Stimulated activated CD8-positive, alpha-beta memory T cell treated with anti-CD3 and anti-CD28 coated beads, Interleukin-15, amount 100 ng/mL, for 1 hour (primary cell): ENCODE data around the gene ENTPD6.

Experiments used
- DNase-seq: peaks from one replicate; pipeline ENCODE4 v3.0.0-alpha.2; 2020; ENCODE audit warnings: low read depth

Gene ENTPD6

DNA sequence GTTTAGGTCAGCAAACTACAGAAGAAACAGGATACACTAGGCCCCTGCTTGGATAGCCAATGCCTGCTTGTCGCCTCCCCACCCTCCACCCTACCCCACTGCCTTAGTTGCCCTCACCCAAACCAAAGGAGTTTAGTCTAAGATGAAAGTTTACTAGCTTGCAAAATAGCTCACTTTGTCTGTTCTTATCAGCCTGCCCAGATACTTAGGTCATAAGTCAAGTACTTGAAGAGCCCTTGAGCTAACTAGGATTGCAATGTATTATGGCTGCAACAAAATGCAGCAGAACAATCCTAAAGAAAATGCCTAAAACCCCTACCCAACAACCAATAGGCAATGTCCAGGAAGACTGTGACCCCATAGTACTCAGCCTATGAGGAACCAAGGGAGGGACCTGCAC lies 7.3 kb upstream of the ENTPD6 start:
- no peak for DNase-seq

DNA sequence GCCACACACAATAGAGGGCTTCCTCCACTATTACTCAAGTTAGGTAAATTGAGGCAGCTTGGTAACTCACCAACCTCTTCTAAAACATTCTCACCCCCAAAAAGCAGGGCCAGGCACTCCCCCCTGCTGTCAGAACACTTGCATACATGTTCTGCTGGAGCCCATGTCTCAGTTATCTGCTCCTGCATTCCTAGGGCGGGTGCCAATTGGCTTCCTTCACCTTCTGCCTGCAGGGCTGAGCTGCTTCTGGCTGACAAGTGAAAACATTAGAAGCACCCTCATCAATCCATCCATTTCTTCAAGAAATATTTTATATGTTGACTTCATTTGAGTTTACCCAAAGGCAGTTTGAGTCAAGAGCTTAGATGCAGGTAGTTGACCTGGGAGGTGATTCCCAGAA lies 4.5 kb upstream of the ENTPD6 start:
- no peak for DNase-seq

- DNase-seq, result no peak
Observed at GRCh38 chr20:25191689-25192088, 3.8 kb upstream of the ENTPD6 start.

DNA sequence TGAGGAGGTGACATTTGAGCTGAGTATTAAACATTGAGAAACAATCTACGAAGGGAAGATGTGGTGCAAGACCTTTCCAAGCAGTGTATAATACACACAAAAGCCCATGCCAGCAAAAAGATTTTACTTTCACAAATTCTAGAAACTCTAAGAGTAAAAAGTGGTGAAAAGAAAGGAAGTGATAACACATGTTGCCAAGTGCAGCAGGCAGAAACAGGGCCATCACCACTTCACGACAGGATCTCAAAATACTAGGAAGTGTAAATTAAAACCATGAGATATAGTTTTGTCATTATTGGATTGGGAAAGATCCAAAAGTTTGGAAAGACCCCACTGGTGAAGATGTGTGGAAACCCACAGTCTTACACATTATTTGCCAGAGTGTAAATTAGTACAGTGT lies 1.7 kb upstream of the ENTPD6 start:
- DNase-seq, result no peak

DNA sequence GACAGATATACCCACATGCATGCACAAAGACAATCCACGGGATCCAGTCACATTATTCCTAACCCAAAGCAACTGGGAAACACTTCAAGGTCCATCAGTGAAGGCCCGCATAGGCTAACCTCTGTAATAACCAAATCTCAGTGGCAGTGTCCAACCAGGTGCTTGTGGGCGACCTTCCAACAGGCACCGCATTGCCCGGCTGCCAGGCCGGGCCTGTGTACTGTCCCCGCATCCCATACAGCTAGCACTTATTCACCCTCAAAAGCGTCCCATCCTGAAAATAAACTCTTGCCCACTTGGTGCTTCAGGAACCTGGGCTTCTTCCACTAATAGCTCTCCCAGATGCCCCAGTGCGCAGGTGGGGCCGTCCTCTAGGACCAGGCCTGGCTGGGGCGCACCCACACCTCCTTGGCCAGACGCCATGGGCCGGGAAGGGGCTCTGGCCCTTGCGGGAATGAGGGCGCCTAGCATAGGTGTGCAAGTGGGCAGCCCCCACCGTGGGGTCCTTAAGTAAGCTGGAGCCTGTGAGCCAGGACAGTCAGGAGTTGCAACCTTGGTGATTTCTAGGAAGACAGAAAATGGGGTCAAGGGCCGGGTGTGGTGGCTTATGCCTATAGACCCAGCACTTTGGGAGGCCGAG lies 1.1 kb upstream of the ENTPD6 start:
- DNase-seq, result no peak

DNA sequence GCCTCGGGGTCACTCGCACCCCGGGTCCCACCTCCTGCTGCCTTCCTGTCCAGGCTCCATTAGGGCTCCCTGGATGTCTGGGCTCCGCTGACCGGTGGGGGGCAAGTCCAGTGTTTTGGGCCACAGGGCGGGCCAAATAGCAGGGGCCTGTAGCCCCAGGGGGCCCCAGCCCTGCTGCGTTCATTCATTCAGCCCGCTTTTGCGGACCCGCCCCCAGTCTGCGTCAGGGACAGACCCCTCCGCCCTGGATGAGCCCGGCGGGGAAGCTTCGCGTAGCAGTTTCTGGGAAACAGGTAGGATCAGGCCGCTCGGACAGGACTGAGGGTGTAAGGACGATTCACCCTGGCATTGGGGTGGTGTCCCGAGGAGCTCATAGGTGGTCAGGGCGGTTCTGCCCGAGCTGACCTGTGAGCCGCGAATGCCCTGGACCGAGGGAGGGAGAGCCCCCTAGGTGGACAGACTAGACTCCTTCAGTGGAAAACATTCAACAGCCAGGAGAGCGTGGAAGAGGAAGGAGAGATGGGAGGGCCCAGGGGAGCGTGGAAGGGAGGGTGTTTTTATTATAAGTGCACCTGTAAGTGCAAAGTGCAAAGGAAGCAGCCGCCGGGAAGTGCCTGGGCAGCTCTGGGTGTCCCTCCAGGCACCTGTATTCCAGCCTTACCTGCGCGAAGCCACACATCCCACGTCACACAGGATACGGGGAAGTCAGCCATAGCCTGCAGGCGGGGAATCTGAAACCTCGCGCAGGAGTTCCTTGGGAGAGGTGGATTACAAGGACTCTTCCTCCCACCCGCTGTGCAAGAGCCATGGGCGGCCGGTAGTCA lies 662 bp downstream of the ENTPD6 start:
- no peak for DNase-seq

DNA sequence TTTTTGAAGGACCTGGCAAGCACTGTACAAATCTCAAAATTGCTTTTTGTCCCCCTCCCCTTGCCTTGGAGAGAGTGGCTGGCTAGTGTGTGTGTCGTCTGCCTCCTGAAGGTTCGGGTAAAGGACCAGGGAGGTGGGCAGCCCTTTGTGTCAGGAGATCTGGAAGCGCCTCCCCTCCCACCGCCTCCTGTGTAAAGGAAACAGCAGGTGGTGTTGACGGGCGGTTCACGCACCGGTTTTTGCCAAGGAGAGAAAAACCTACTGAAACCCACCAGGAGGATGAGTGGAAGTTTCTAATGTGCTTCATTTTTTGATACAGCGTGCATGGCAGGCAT lies 1.2 kb downstream of the ENTPD6 start:
- no peak for DNase-seq

- no peak for DNase-seq
Observed at GRCh38 chr20:25197183-25197869, 1.8 kb downstream of the ENTPD6 start.

- no peak for DNase-seq
Observed at GRCh38 chr20:25197870-25198190, 2.3 kb downstream of the ENTPD6 start.

- no peak for DNase-seq
Observed at GRCh38 chr20:25198663-25199383, 3.3 kb downstream of the ENTPD6 start.

DNA sequence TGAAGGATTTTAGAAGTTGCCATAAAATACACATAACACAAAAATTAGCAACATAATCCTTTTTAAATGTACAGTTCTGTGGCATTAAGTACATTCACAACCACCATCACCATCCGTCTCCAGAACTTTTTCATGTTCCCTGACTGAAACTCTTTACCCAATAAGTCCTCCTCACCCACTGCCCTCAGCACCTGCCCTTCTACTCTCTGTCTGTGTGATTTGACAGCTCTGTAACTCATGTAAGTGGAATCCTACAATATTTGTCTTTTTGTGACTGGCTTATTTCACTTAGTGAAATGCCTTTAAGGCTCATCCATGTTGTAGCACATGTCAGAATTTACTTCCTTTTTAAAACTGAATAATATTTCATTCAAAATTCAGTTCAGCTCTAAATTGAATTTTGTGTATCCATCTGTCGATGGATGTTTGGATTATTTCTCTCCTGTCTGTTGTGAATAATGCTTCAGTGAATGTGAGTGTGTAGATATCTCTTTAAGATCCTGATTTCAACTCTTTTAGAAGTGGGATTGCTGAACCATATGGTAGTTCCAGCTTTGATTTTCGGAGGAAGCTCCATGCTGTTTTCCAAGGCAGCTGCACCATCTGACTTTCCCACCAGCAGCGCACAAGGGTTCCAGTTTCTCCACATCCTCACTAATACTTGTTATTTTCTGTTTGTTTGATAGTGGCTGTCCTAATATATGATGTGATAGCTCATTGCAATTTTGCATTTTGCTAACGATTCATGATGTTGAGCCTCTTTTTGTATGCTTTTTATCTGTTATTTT lies 4.2 kb downstream of the ENTPD6 start:
- no peak for DNase-seq

DNA sequence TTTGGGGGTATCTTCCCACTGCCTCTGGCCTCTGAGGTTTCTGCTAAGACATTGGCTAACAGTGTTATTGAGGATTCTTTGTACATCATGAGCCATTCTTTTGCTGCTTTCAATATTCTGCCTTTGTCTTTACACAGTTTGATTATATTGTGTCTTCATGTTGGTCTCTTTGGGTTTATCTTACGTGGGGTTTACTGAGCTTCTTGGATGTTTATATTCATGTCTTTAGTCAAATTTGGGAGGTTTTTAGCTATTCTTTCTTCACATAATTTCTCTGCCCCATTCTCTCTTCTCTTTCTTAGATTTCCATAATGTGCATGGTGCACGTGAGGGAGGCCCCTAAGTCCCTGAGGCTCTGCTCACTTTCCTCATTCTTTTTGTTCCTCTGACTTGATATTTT lies 7.6 kb downstream of the ENTPD6 start:
- DNase-seq, result no peak

GRCh38 chr20:25203871-25204320 lies 8.4 kb downstream of the ENTPD6 start:
- no peak for DNase-seq

DNA sequence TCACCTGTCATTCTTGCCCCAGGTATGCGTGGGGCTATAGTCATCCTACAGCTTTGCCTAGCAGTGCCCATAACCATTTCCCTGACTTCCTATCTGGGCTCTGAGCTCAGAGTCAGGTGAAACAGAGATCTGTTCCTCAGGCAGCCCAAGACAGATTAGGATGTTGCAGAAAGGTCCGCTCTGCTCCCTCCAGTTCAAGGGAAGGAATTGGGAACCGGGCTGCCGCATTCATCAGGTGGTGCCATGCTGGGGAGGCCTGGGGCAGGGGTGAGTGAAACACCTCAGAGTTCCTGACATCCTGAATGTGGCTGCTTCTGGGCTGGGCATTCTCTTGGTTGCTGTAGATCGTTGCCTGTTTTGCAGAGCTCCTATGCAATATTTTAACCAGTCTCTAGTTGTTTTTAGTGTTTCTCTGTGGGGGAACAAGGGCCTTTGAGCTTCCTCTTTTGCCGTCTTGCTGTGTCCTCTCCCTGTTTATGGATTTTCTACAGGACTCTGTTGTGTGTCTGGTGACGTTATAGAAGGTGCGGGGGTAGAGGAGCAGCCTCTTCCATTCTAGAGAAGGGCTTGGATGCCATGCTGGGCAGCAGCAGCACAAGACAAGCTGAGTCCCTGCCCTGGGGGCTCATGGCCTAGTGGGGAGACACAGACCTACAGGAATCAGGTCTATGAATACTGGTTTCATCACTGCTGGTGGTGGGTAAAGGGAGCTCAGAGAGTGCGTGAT lies 9.2 kb downstream of the ENTPD6 start:
- DNase-seq, result no peak

DNA sequence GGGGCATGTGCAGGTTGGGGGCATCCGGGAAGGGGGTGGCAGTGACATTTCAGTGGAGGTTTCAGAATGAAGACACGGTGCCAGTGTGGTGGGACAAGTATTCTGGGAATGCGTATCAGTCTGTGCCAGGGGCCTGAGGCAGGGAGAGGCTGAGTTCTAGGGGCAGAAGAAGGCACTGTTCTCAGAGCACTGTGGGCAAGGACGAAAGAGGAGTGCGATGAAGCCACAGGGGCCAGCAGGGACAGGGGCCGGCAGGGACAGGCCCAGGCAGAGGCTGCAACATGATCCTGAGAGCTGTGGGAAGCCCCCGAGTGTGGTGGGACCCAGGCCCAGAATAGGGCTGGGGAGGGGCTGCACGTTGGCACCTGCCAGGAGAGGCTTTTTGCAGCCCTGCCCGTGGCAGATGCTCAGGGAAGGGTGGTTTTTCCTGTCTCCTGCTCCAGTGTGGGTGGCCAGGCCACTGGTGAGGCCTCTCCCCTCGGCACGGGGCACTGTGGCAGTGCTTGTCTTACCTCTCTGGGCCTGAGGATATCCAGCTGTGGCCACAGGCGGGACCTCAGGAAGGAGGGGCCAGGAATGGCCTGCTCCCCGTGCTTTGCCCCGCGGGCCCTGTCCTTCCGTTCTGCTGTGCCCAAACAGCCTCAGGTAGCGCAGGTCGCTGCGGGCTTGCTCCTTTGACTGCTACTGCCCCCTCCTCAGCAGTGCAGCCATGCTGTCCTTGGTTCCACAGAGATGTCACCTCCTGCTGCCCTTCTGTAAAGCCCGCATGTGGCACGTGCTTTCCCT lies 10.0 kb downstream of the ENTPD6 start:
- DNase-seq, result no peak

- DNase-seq, result no peak
Observed at GRCh38 chr20:25206063-25206403, 10.5 kb downstream of the ENTPD6 start.

DNA sequence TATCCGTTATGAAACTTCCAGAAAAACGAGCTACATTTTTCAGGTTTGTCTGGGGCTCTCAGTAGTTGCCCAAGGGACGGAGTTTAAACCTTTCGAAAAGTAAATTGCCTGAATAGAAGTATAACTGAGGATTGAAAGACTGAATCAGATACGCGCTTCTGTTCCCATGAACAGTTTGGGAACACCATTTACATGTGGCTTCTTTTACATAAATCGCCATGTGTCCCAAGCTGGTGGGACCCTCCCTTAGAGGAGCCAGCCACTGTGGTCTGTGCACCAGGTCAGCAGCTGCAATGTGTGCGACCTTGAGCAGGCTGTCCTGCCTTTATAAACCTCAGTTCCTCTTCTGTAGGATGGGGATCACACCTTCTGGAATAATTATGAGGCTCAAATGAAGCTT lies 11.0 kb downstream of the ENTPD6 start:
- DNase-seq, result no peak

GRCh38 chr20:25207149-25207959 lies 11.8 kb downstream of the ENTPD6 start:
- DNase-seq, result no peak

- no peak for DNase-seq
Observed at GRCh38 chr20:25207960-25208534, 12.5 kb downstream of the ENTPD6 start.
